GM10847 (cell line): ENCODE measurements around the gene LMNTD1.

Source experiments
- POLR2A ChIP-seq: IDR thresholded peaks from 2 replicates; pipeline ENCODE4 v1.6.1; 2011; ENCODE audit not compliant: insufficient read length; ENCODE audit errors: extremely low read depth

The LMNTD1 gene

GRCh38 chr12:25566202-25566949, 13.3 kb upstream of the LMNTD1 start:
- TF ChIP-seq POLR2A, result no peak

- no peak for TF ChIP-seq POLR2A
These were observed 5.5 kb upstream of the LMNTD1 start for GRCh38 chr12:25558586-25558985.

- no peak for TF ChIP-seq POLR2A
These were observed 4.8 kb upstream of the LMNTD1 start for GRCh38 chr12:25557830-25558436.

- TF ChIP-seq POLR2A, result no peak
These were observed 3.1 kb upstream of the LMNTD1 start for GRCh38 chr12:25556153-25556552.

GRCh38 chr12:25552681-25553080, 402 bp downstream of the LMNTD1 start:
- no peak for TF ChIP-seq POLR2A

- no peak for TF ChIP-seq POLR2A
These were observed 2.9 kb downstream of the LMNTD1 start for GRCh38 chr12:25550186-25550585.

GRCh38 chr12:25549120-25549519, 4.0 kb downstream of the LMNTD1 start:
- TF ChIP-seq POLR2A, result no peak

GRCh38 chr12:25546318-25546717, 6.8 kb downstream of the LMNTD1 start:
- TF ChIP-seq POLR2A, result no peak

- TF ChIP-seq POLR2A, result no peak
These were observed 19.9 kb downstream of the LMNTD1 start for GRCh38 chr12:25533150-25533549.

- no peak for TF ChIP-seq POLR2A
These were observed 21.5 kb downstream of the LMNTD1 start for GRCh38 chr12:25531502-25532052.

GRCh38 chr12:25529738-25530137, 23.3 kb downstream of the LMNTD1 start:
- TF ChIP-seq POLR2A, result no peak

- no peak for TF ChIP-seq POLR2A
These were observed 26.3 kb downstream of the LMNTD1 start for GRCh38 chr12:25526778-25527177.

- TF ChIP-seq POLR2A, result no peak
These were observed 28.7 kb downstream of the LMNTD1 start for GRCh38 chr12:25524366-25524765.

- TF ChIP-seq POLR2A, result no peak
These were observed 31.3 kb downstream of the LMNTD1 start for GRCh38 chr12:25521625-25522256.

- TF ChIP-seq POLR2A, result no peak
These were observed 34.6 kb downstream of the LMNTD1 start for GRCh38 chr12:25518512-25518911.

- TF ChIP-seq POLR2A, result no peak
These were observed 48.3 kb downstream of the LMNTD1 start for GRCh38 chr12:25504744-25505143.
